Endothelial cell (in vitro differentiated cells): ENCODE results near the gene ACSF2. TPM values are rescaled to one million over a fixed set of nuclear protein-coding genes. Genes with fewer than 3 reads are reported as not detected.

Experiments used
- DNase-seq: peaks from one replicate; pipeline ENCODE4 v3.0.0; 2021; ENCODE audit warnings: low spot score
- H3K27ac Mint-ChIP-seq: one replicate; pipeline ENCODE4 v1.8.0; 2021; ENCODE audit warnings: mixed read lengths, inconsistent platforms; ENCODE audit not compliant: unreplicated experiment
- H3K27me3 Mint-ChIP-seq: one replicate; pipeline ENCODE4 v1.8.0; 2021; ENCODE audit warnings: mild to moderate bottlenecking, moderate library complexity, mixed read lengths, inconsistent platforms; ENCODE audit not compliant: unreplicated experiment
- H3K36me3 Mint-ChIP-seq: one replicate; pipeline ENCODE4 v1.8.0; 2021; ENCODE audit warnings: mild to moderate bottlenecking, low read depth, mixed read lengths, inconsistent platforms; ENCODE audit not compliant: unreplicated experiment
- H3K4me1 Mint-ChIP-seq: one replicate; pipeline ENCODE4 v1.8.0; 2021; ENCODE audit warnings: mild to moderate bottlenecking, mixed read lengths, inconsistent platforms; ENCODE audit not compliant: unreplicated experiment
- H3K4me3 Mint-ChIP-seq: one replicate; pipeline ENCODE4 v1.8.0; 2021; ENCODE audit warnings: mild to moderate bottlenecking, mixed read lengths, inconsistent platforms; ENCODE audit not compliant: unreplicated experiment
- H3K9me3 Mint-ChIP-seq: one replicate; pipeline ENCODE4 v1.8.0; 2021; ENCODE audit warnings: mixed read lengths, inconsistent platforms; ENCODE audit not compliant: unreplicated experiment
- total RNA-seq: library from RNA; stranded (reverse); fragmentation: NEBNext Ultra II Directional; extraction: Animal tissue kit (Norgen Biotek cat#: 25700); gene quantifications from one replicate; pipeline ENCODE4 v1.2.1, GENCODE V29; 2021; ENCODE audit not compliant: unreplicated experiment
- TF ChIP-seq, protein P1 (sequence below): fragments of 200-600 bp; sonication (generic); IDR thresholded peaks from one replicate; pipeline ENCODE4 v1.5.0; 2021; ENCODE audit warnings: antibody characterized with exemption; ENCODE audit not compliant: unreplicated experiment

Gene ACSF2
- total RNA-seq, 1 donor from 2014 or later: 51.0 TPM

DNA sequence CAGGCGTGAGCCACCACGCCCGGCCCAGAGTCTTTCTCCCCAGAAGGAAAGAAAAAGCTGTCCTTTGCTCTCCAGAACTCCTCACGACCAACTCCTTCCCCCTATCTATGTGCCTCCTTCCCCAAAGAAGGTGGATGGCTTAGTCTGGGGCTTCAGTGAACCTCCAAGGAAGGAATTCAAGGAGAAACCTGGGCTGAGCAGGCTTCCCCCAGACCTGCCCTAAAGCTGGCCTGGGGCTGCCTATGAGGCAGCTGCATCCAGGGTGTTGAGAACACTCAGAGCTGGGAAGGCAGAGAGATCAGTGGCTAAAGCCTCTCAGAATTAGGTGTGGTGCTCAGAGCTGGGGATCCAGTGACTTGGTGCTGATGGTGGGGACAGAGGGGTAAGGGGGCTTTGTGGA, 3.8 kb downstream of the ACSF2 start:
- H3K9me3 Mint-ChIP-seq: no peaks in the 10 kb centered on the region
- H3K36me3 Mint-ChIP-seq: peaks cover 8% of the 10 kb centered on the region
- H3K4me3 Mint-ChIP-seq: no peak overlapping the region
- no peak overlapping the region for H3K27ac Mint-ChIP-seq
- TF ChIP-seq, protein P1, sequence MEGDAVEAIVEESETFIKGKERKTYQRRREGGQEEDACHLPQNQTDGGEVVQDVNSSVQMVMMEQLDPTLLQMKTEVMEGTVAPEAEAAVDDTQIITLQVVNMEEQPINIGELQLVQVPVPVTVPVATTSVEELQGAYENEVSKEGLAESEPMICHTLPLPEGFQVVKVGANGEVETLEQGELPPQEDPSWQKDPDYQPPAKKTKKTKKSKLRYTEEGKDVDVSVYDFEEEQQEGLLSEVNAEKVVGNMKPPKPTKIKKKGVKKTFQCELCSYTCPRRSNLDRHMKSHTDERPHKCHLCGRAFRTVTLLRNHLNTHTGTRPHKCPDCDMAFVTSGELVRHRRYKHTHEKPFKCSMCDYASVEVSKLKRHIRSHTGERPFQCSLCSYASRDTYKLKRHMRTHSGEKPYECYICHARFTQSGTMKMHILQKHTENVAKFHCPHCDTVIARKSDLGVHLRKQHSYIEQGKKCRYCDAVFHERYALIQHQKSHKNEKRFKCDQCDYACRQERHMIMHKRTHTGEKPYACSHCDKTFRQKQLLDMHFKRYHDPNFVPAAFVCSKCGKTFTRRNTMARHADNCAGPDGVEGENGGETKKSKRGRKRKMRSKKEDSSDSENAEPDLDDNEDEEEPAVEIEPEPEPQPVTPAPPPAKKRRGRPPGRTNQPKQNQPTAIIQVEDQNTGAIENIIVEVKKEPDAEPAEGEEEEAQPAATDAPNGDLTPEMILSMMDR: no peak
- DNase-seq: no peak
- peaks cover 15% of the 10 kb centered on the region for H3K4me1 Mint-ChIP-seq
- H3K27me3 Mint-ChIP-seq: peaks cover 5% of the 10 kb centered on the region

DNA sequence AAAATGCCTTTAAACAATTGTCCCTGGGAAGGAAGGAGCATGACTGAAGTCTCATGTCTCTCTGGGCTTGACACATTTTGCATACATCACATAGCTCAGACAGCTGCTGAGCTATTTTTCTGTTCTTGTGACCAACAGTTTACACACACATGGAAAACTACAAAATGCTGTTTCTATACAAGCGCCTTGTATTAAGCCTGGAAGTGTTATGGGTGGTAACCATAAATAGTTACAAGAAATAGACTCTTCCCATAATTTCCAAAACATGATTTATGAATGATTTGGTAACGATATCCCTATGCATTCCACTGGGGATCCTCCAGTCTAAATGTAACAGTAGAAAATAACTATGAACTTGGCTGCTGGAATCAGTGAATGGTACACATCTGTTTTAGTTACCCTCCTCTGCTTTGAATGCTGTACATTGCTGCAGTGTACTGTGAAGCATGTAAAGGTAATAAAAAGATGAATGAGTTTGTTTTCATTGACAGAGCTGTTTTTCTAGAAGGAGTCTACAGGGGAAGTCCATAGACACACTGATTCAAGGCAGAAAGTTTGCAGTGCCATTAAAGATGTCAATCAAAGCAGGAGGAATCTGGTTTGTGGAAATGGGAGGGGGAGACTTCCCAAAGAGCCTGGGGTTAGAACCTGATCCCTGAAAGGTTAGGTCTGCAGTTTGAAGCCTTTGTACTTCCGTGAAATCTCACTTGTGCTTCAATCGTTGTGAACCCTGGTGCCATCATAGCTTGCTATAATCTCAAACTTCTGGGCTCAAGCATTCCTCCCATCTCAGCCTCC, 5.0 kb downstream of the ACSF2 start:
- H3K4me3 Mint-ChIP-seq: no peak overlapping the region
- no peaks in the 10 kb centered on the region for H3K9me3 Mint-ChIP-seq
- peaks cover 13% of the 10 kb centered on the region for H3K4me1 Mint-ChIP-seq
- no peak overlapping the region for H3K27ac Mint-ChIP-seq
- H3K27me3 Mint-ChIP-seq: peaks cover 3% of the 10 kb centered on the region
- H3K36me3 Mint-ChIP-seq: peaks cover 8% of the 10 kb centered on the region
- TF ChIP-seq, protein P1: no peak
- DNase-seq: no peak

DNA sequence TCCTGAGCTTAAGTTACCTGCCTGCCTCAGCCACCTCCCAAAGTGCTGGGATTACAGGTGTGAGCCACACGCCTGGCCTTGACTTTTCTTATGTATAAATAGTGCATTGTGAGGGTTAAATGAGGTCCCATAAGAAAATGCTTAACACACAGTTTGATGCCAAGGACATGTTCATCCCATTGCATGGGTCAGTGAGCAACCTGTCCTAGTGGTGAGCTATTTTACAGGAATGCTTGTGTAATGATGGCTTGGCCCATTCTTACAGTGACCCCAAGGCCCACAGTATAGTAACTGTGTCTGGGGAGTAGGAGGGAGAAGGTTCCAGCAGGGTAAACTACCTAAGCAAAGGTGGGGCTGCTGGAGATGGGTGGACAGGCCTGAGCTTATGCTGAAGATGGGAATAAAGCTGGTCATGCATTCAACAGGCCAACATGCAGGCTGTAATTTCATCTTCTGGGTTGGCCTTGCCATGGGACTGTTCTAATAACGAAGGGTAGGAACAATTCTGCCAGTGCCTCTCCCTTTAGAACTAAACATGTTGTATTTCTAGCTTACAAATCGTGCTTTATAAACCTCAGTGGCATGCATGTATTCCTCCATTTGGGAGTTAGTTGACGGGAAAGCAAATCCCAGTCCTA, 6.2 kb downstream of the ACSF2 start:
- Mint-ChIP-seq H3K27me3 (no peaks in the 10 kb centered on the region), H3K4me3 (no peak overlapping the region), H3K36me3 (peaks cover 8% of the 10 kb centered on the region), H3K9me3 (no peaks in the 10 kb centered on the region), H3K4me1 (peaks cover 7% of the 10 kb centered on the region), H3K27ac (no peak overlapping the region)
- DNase-seq: no peak
- TF ChIP-seq, protein P1: no peak

DNA sequence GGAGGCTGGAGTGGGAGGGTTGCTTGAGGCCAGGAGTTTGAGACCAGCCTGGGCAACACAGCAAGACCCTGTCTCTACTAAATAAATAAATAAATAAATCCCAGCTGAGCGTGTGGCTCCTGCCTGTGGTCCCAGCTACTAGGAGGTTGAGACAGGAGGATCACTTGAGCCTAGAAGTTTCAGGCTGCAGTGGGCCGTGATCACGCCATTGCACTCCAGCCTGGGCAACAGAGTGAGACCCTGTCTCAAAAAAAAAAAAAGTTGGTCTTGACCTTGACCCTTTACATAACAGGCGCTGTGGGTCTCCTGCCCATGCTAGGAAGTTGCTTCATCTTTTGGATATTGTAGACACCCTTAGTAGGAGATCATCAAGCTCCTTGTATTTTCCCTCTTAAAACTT, 11.4 kb downstream of the ACSF2 start:
- TF ChIP-seq, protein P1: no peak
- Mint-ChIP-seq H3K27me3 (peaks cover 5% of the 10 kb centered on the region), H3K27ac (no peak overlapping the region), H3K4me3 (no peak overlapping the region), H3K36me3 (peaks cover 3% of the 10 kb centered on the region), H3K9me3 (no peaks in the 10 kb centered on the region), H3K4me1 (no peaks in the 10 kb centered on the region)
- DNase-seq: no peak

DNA sequence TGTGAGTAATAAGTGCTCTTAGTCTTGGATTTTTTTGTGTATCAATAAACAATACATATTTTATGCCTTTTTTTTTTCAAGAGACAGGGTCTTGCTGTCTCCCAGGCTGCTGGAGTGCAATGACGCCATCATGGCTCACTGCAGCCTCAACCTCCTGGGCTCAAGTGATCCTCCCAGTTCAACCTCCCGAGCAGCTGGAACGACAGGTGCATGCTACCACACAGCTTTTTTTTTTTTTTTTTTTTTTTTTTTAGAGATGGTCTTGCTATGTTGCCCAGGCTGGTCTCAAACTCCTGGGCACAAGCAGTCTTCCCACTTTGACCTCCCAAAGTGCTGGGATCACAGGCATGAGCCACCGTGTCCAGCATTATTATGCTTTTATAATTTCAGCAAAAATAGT, 13.0 kb downstream of the ACSF2 start:
- Mint-ChIP-seq H3K27ac (no peak overlapping the region), H3K27me3 (peaks cover 5% of the 10 kb centered on the region), H3K4me1 (no peaks in the 10 kb centered on the region), H3K36me3 (no peaks in the 10 kb centered on the region), H3K4me3 (no peak overlapping the region), H3K9me3 (no peaks in the 10 kb centered on the region)
- DNase-seq: no peak
- TF ChIP-seq, protein P1: no peak
